GM19324 (cell line): Measurements from ENCODE around the gene KCNIP3.
"Not testable (repeated sequence)": the region's sequence is repeated elsewhere in the genome, so short reads cannot be mapped to it uniquely, and the experiment has no call there.

Source experiments
- ATAC-seq: cut with Tn5 transposase; IDR thresholded peaks from one replicate; pipeline ENCODE4 v1.9.1; 2021; ENCODE audit warnings: mild to moderate bottlenecking, moderate library complexity; ENCODE audit not compliant: unreplicated experiment, low FRiP score

KCNIP3 gene

GRCh38 chr2:95296880-95297487 is at the start of gene KCNIP3:
Gene KCNIP3, plus strand, starts transcription at chr2:95297347. Its CDS starts 92 bp downstream, at chr2:95297439.
- ATAC-seq: no peak

GRCh38 chr2:95258271-95258670 is 38.9 kb upstream of the KCNIP3 start:
- no peak for ATAC-seq

- ATAC-seq: no peak
These were observed 36.8 kb upstream of the KCNIP3 start for GRCh38 chr2:95260028-95261023.

- no peak for ATAC-seq
These were observed 35.5 kb upstream of the KCNIP3 start for GRCh38 chr2:95261602-95262001.

- ATAC-seq: no peak
These were observed 34.1 kb upstream of the KCNIP3 start for GRCh38 chr2:95262896-95263542.

GRCh38 chr2:95264624-95265023 is 32.5 kb upstream of the KCNIP3 start:
- no peak for ATAC-seq

GRCh38 chr2:95265182-95265581 is 32.0 kb upstream of the KCNIP3 start:
- ATAC-seq: no peak

- ATAC-seq: no peak
These were observed 30.2 kb upstream of the KCNIP3 start for GRCh38 chr2:95266781-95267430.

- ATAC-seq: no peak
These were observed 29.5 kb upstream of the KCNIP3 start for GRCh38 chr2:95267458-95268210.

- no peak for ATAC-seq
These were observed 28.7 kb upstream of the KCNIP3 start for GRCh38 chr2:95268211-95269035.

GRCh38 chr2:95269036-95269680 is 28.0 kb upstream of the KCNIP3 start:
- ATAC-seq: no peak

GRCh38 chr2:95269745-95270144 is 27.4 kb upstream of the KCNIP3 start:
- ATAC-seq: not testable (repeated sequence)

GRCh38 chr2:95270541-95271081 is 26.5 kb upstream of the KCNIP3 start:
- no peak for ATAC-seq

- no peak for ATAC-seq
These were observed 25.7 kb upstream of the KCNIP3 start for GRCh38 chr2:95271381-95271971.

GRCh38 chr2:95272299-95272751 is 24.8 kb upstream of the KCNIP3 start:
- no peak for ATAC-seq

GRCh38 chr2:95272781-95273180 is 24.4 kb upstream of the KCNIP3 start:
- no peak for ATAC-seq

- no peak for ATAC-seq
These were observed 23.4 kb upstream of the KCNIP3 start for GRCh38 chr2:95273566-95274290.
